ENCODE data around the gene MAPK10. TPM values are rescaled to one million over a fixed set of nuclear protein-coding genes. Genes with fewer than 3 reads are reported as not detected.
"Not testable (repeated sequence)": the region's sequence is repeated elsewhere in the genome, so short reads cannot be mapped to it uniquely, and the experiment has no call there.

Gene MAPK10
- polyA plus RNA-seq, 2 donors: 1.4 to 1.5 TPM

GRCh38 chr4:86184901-86185285 lies 175.0 kb downstream of the MAPK10 start:
- Histone ChIP-seq H3K27me3 (ENCODE audit: control insufficient read depth in 1 of 2, insufficient read depth in 2 of 2, low read length in 2 of 2) (no peaks in the 10 kb centered on the region), H3K4me3 (ENCODE audit: low read depth in 1 of 2, low read length in 2 of 2) (no peak overlapping the region), H3K27ac (ENCODE audit: low read depth in 2 of 2, low read length in 1 of 2) (no peak overlapping the region), H3K4me1 (ENCODE audit: control insufficient read depth in 2 of 2, insufficient read depth in 2 of 2, low read length in 1 of 2) (no peaks in the 10 kb centered on the region), H3K9me3 (ENCODE audit: control insufficient read depth in 2 of 2, insufficient read depth in 1 of 2, low read depth in 1 of 2, low read length in 1 of 2) (no peaks in the 10 kb centered on the region), H3K36me3 (ENCODE audit: control insufficient read depth in 2 of 2, insufficient read depth in 2 of 2, low read length in 1 of 2) (no peaks in the 10 kb centered on the region)
- WGBS, 2 donors: 63 to 65% methylated on average over 5 of the region's 5 CpGs

GRCh38 chr4:86184216-86184900 lies 175.5 kb downstream of the MAPK10 start:
- no peaks in the 10 kb centered on the region for H3K27me3 ChIP-seq (ENCODE audit: control insufficient read depth in 1 of 2, insufficient read depth in 2 of 2, low read length in 2 of 2)
- no peak overlapping the region for H3K4me3 ChIP-seq (ENCODE audit: low read depth in 1 of 2, low read length in 2 of 2)
- H3K4me1 ChIP-seq (ENCODE audit: control insufficient read depth in 2 of 2, insufficient read depth in 2 of 2, low read length in 1 of 2): no peaks in the 10 kb centered on the region
- no peaks in the 10 kb centered on the region for H3K9me3 ChIP-seq (ENCODE audit: control insufficient read depth in 2 of 2, insufficient read depth in 1 of 2, low read depth in 1 of 2, low read length in 1 of 2)
- H3K27ac ChIP-seq (ENCODE audit: low read depth in 2 of 2, low read length in 1 of 2): no peak overlapping the region
- no peaks in the 10 kb centered on the region for H3K36me3 ChIP-seq (ENCODE audit: control insufficient read depth in 2 of 2, insufficient read depth in 2 of 2, low read length in 1 of 2)
- WGBS, 2 donors: 87 to 88% methylated on average over 4 of the region's 4 CpGs

DNA sequence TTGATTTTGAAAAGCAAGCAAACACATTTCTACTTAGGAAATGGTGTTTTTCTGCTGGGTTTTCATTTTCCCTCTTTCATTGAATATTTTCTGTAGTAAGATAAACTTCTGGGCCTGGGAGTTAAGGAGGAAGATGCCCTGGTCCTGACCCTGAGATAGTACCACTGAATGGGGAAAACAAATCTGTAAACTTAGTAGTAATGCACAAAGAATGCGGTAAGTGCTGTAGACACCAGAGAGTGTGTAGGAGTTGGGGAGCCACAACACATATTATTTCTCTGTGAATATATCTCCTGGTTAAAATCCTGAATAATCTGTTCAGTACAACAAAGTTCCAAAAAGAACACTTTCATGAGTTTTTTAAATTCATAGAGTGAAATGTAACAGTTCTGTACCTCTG lies 178.3 kb downstream of the MAPK10 start:
- WGBS, 2 donors: 76 to 77% methylated on average over 1 of the region's 1 CpG
- no peaks in the 10 kb centered on the region for H3K36me3 ChIP-seq (ENCODE audit: control insufficient read depth in 2 of 2, insufficient read depth in 2 of 2, low read length in 1 of 2)

GRCh38 chr4:86178211-86178610 lies 181.6 kb downstream of the MAPK10 start:
- H3K36me3 ChIP-seq (ENCODE audit: control insufficient read depth in 2 of 2, insufficient read depth in 2 of 2, low read length in 1 of 2): no peaks in the 10 kb centered on the region
- H3K9me3 ChIP-seq (ENCODE audit: control insufficient read depth in 2 of 2, insufficient read depth in 1 of 2, low read depth in 1 of 2, low read length in 1 of 2): no peaks in the 10 kb centered on the region

More for the DNA sequence above, 178.3 kb downstream of the MAPK10 start:
- Histone ChIP-seq H3K4me1 (ENCODE audit: control insufficient read depth in 2 of 2, insufficient read depth in 2 of 2, low read length in 1 of 2) (no peaks in the 10 kb centered on the region), H3K27ac (ENCODE audit: low read depth in 2 of 2, low read length in 1 of 2) (no peak overlapping the region), H3K27me3 (ENCODE audit: control insufficient read depth in 1 of 2, insufficient read depth in 2 of 2, low read length in 2 of 2) (no peaks in the 10 kb centered on the region), H3K4me3 (ENCODE audit: low read depth in 1 of 2, low read length in 2 of 2) (no peak overlapping the region), H3K9me3 (ENCODE audit: control insufficient read depth in 2 of 2, insufficient read depth in 1 of 2, low read depth in 1 of 2, low read length in 1 of 2) (no peaks in the 10 kb centered on the region)

DNA sequence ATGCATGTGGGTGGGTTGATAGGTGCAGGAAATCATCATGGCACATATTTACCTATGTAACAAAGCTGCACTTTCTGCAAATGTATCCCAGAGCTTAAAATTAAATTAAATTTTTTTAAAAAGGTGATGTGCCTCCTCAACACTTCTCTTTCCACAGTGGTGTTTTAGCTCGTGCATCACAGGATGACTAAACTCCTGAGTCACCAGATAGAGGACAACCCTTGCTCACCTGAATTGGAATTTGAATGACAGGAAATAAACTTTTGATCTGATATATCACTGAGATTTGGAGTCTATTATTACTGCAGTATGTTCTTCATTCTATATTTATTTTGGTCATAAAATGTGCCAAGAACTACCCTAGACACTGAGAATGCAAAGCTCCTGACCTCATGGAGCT lies 185.3 kb downstream of the MAPK10 start:
- Histone ChIP-seq H3K9me3 (ENCODE audit: control insufficient read depth in 2 of 2, insufficient read depth in 1 of 2, low read depth in 1 of 2, low read length in 1 of 2) (no peaks in the 10 kb centered on the region), H3K27me3 (ENCODE audit: control insufficient read depth in 1 of 2, insufficient read depth in 2 of 2, low read length in 2 of 2) (no peaks in the 10 kb centered on the region), H3K4me1 (ENCODE audit: control insufficient read depth in 2 of 2, insufficient read depth in 2 of 2, low read length in 1 of 2) (no peaks in the 10 kb centered on the region), H3K4me3 (ENCODE audit: low read depth in 1 of 2, low read length in 2 of 2) (no peak overlapping the region), H3K27ac (ENCODE audit: low read depth in 2 of 2, low read length in 1 of 2) (no peak overlapping the region), H3K36me3 (ENCODE audit: control insufficient read depth in 2 of 2, insufficient read depth in 2 of 2, low read length in 1 of 2) (no peaks in the 10 kb centered on the region)
- 48 to 56% methylated on average over 1 of the region's 1 CpG for WGBS, 2 donors

More at GRCh38 chr4:86178211-86178610, 181.6 kb downstream of the MAPK10 start:
- Histone ChIP-seq H3K4me3 (ENCODE audit: low read depth in 1 of 2, low read length in 2 of 2) (no peak overlapping the region), H3K4me1 (ENCODE audit: control insufficient read depth in 2 of 2, insufficient read depth in 2 of 2, low read length in 1 of 2) (no peaks in the 10 kb centered on the region), H3K27me3 (ENCODE audit: control insufficient read depth in 1 of 2, insufficient read depth in 2 of 2, low read length in 2 of 2) (no peaks in the 10 kb centered on the region), H3K27ac (ENCODE audit: low read depth in 2 of 2, low read length in 1 of 2) (no peak overlapping the region)

DNA sequence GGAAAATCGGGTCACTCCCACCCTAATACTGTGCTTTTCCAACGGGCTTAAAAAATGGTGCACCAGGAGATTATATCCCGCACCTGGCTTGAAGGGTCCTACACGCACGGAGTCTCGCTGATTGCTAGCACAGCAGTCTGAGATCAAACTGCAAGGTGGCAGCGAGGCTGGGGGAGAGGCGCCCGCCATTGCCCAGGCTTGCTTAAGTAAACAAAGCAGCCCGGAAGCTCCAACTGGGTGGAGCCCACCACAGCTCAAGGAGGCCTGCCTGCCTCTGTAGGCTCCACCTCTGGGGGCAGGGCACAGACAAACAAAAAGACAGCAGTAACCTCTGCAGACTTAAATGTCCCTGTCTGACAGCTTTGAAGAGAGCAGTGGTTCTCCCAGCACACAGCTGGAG lies 191.5 kb downstream of the MAPK10 start:
- H3K36me3 ChIP-seq (ENCODE audit: control insufficient read depth in 2 of 2, insufficient read depth in 2 of 2, low read length in 1 of 2); H3K9me3 ChIP-seq (ENCODE audit: control insufficient read depth in 2 of 2, insufficient read depth in 1 of 2, low read depth in 1 of 2, low read length in 1 of 2); H3K27me3 ChIP-seq (ENCODE audit: control insufficient read depth in 1 of 2, insufficient read depth in 2 of 2, low read length in 2 of 2); H3K27ac ChIP-seq (ENCODE audit: low read depth in 2 of 2, low read length in 1 of 2); H3K4me3 ChIP-seq (ENCODE audit: low read depth in 1 of 2, low read length in 2 of 2); H3K4me1 ChIP-seq (ENCODE audit: control insufficient read depth in 2 of 2, insufficient read depth in 2 of 2, low read length in 1 of 2): not testable (repeated sequence)
- 86 to 93% methylated on average over 10 of the region's 10 CpGs for WGBS, 2 donors

GRCh38 chr4:86160426-86160825 lies 199.4 kb downstream of the MAPK10 start:
- H3K36me3 ChIP-seq (ENCODE audit: control insufficient read depth in 2 of 2, insufficient read depth in 2 of 2, low read length in 1 of 2): no peaks in the 10 kb centered on the region
- no peak overlapping the region for H3K4me3 ChIP-seq (ENCODE audit: low read depth in 1 of 2, low read length in 2 of 2)
- H3K27ac ChIP-seq (ENCODE audit: low read depth in 2 of 2, low read length in 1 of 2): no peak overlapping the region
- H3K27me3 ChIP-seq (ENCODE audit: control insufficient read depth in 1 of 2, insufficient read depth in 2 of 2, low read length in 2 of 2): no peaks in the 10 kb centered on the region
- WGBS, 2 donors: 79 to 90% methylated on average over 2 of the region's 2 CpGs
- H3K9me3 ChIP-seq (ENCODE audit: control insufficient read depth in 2 of 2, insufficient read depth in 1 of 2, low read depth in 1 of 2, low read length in 1 of 2): no peaks in the 10 kb centered on the region
- no peaks in the 10 kb centered on the region for H3K4me1 ChIP-seq (ENCODE audit: control insufficient read depth in 2 of 2, insufficient read depth in 2 of 2, low read length in 1 of 2)

DNA sequence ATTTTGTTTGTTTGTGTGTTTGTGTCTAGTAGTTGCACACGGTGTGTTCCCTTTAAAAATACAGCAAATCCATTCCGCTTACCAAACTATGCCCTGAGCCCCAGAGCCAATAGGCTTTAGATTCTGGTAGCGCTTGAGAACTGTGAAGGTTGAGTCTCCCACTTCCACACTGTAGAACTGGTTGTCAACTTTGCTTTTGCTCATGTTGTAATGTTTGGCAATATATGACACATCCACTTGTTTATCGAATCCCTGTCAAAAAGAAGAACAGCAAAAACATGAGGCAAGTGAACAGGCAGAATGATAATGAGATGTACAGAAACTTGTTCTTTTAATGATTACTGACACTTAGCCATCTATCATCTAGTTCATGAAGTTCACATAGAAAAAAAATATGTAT lies 200.6 kb downstream of the MAPK10 start:
- no peaks in the 10 kb centered on the region for H3K9me3 ChIP-seq (ENCODE audit: control insufficient read depth in 2 of 2, insufficient read depth in 1 of 2, low read depth in 1 of 2, low read length in 1 of 2)
- H3K27ac ChIP-seq (ENCODE audit: low read depth in 2 of 2, low read length in 1 of 2): no peak overlapping the region
- no peaks in the 10 kb centered on the region for H3K4me1 ChIP-seq (ENCODE audit: control insufficient read depth in 2 of 2, insufficient read depth in 2 of 2, low read length in 1 of 2)
- 93 to 94% methylated on average over 4 of the region's 4 CpGs for WGBS, 2 donors
- no peak overlapping the region for H3K4me3 ChIP-seq (ENCODE audit: low read depth in 1 of 2, low read length in 2 of 2)
- H3K36me3 ChIP-seq (ENCODE audit: control insufficient read depth in 2 of 2, insufficient read depth in 2 of 2, low read length in 1 of 2): no peaks in the 10 kb centered on the region
- H3K27me3 ChIP-seq (ENCODE audit: control insufficient read depth in 1 of 2, insufficient read depth in 2 of 2, low read length in 2 of 2): no peaks in the 10 kb centered on the region

GRCh38 chr4:86156531-86156930 lies 203.3 kb downstream of the MAPK10 start:
- Histone ChIP-seq H3K36me3 (ENCODE audit: control insufficient read depth in 2 of 2, insufficient read depth in 2 of 2, low read length in 1 of 2) (no peaks in the 10 kb centered on the region), H3K27ac (ENCODE audit: low read depth in 2 of 2, low read length in 1 of 2) (no peak overlapping the region), H3K27me3 (ENCODE audit: control insufficient read depth in 1 of 2, insufficient read depth in 2 of 2, low read length in 2 of 2) (no peaks in the 10 kb centered on the region), H3K9me3 (ENCODE audit: control insufficient read depth in 2 of 2, insufficient read depth in 1 of 2, low read depth in 1 of 2, low read length in 1 of 2) (no peaks in the 10 kb centered on the region), H3K4me3 (ENCODE audit: low read depth in 1 of 2, low read length in 2 of 2) (no peak overlapping the region), H3K4me1 (ENCODE audit: control insufficient read depth in 2 of 2, insufficient read depth in 2 of 2, low read length in 1 of 2) (no peaks in the 10 kb centered on the region)
- 78% methylated on average over 2 of the region's 2 CpGs for WGBS, 2 donors

DNA sequence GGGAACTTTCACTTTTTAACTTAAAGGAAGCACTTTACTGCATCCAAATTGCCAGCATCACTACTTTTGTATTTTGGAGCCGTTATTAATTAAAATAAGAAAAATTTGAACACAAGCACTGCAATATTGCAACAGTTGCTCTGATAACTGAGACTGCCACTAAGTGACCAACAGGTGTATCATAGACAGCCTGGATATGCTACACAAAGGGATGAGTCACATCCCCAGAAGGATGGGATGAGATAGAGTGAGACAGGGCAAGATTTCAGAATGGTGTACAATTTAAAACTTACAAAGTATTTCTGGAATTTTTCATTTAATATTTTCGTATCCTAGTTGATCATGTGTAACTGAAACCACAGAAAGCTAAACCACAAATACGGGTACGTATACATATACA lies 204.1 kb downstream of the MAPK10 start:
- Histone ChIP-seq H3K4me1 (ENCODE audit: control insufficient read depth in 2 of 2, insufficient read depth in 2 of 2, low read length in 1 of 2) (no peaks in the 10 kb centered on the region), H3K4me3 (ENCODE audit: low read depth in 1 of 2, low read length in 2 of 2) (no peak overlapping the region), H3K27ac (ENCODE audit: low read depth in 2 of 2, low read length in 1 of 2) (no peak overlapping the region), H3K9me3 (ENCODE audit: control insufficient read depth in 2 of 2, insufficient read depth in 1 of 2, low read depth in 1 of 2, low read length in 1 of 2) (no peaks in the 10 kb centered on the region), H3K27me3 (ENCODE audit: control insufficient read depth in 1 of 2, insufficient read depth in 2 of 2, low read length in 2 of 2) (no peaks in the 10 kb centered on the region), H3K36me3 (ENCODE audit: control insufficient read depth in 2 of 2, insufficient read depth in 2 of 2, low read length in 1 of 2) (no peaks in the 10 kb centered on the region)
- WGBS, 2 donors: 91% methylated on average over 4 of the region's 4 CpGs
